Breast epithelium (tissue), 3 donors: ENCODE results near the gene TNIP1.

Experiments
- CTCF ChIP-seq, 3 donors: fragments of 450-650 bp; IDR thresholded peaks; one replicate each; pipeline ENCODE4 v1.5.1; 2016 to 2017; ENCODE audit warnings: antibody characterized with exemption in 3 of 3, mild to moderate bottlenecking in 3 of 3, moderate library complexity in 3 of 3
- POLR2A ChIP-seq: fragments of 450-650 bp; IDR thresholded peaks from one replicate; pipeline ENCODE4 v1.6.1; 2016; ENCODE audit warnings: antibody characterized with exemption, mild to moderate bottlenecking, moderate library complexity

- TF ChIP-seq CTCF (IDR thresholded peaks at IDR 0.05): no peak
- no peak for TF ChIP-seq POLR2A
These were observed 48.0 kb upstream of the TNIP1 start for GRCh38 chr5:151128817-151129216.
